Aorta (tissue), 5 donors: ENCODE results near the gene MAP1LC3C. TPM values are rescaled to one million over a fixed set of nuclear protein-coding genes. Genes with fewer than 3 reads are reported as not detected.

Experiments used
- ATAC-seq: fragments of 200-7000 bp; cut with Tn5 transposase; one replicate; pipeline ENCODE4 v1.9.1; 2022; ENCODE audit warnings: moderate library complexity; ENCODE audit not compliant: low FRiP score
- DNase-seq, 2 donors: peaks; one replicate each; pipeline ENCODE4 v3.0.0-alpha.2; 2020
- H3K27ac ChIP-seq, 2 donors: one replicate each; pipeline ENCODE4 v1.5.1; 2013; ENCODE audit warnings: low read length in 2 of 2, mild to moderate bottlenecking in 2 of 2, moderate library complexity in 2 of 2, control low read depth in 1 of 2, inconsistent platforms in 1 of 2, low read depth in 1 of 2
- H3K27me3 ChIP-seq, 2 donors: one replicate each; pipeline ENCODE4 v1.6.1; 2013; ENCODE audit warnings: control low read depth in 1 of 2, low read length in 1 of 2, mild to moderate bottlenecking in 1 of 2, moderate library complexity in 1 of 2; ENCODE audit not compliant: insufficient read depth in 2 of 2, control insufficient read depth in 1 of 2
- H3K36me3 ChIP-seq, 2 donors: one replicate each; pipeline ENCODE4 v1.6.1; 2013; ENCODE audit warnings: control low read depth in 1 of 2, low read length in 1 of 2, mild to moderate bottlenecking in 1 of 2; ENCODE audit not compliant: insufficient read depth in 2 of 2, control insufficient read depth in 1 of 2
- H3K4me1 ChIP-seq, 2 donors: one replicate each; pipeline ENCODE4 v1.6.1; 2013; ENCODE audit warnings: low read length in 2 of 2, control low read depth in 1 of 2, mild to moderate bottlenecking in 1 of 2, moderate library complexity in 1 of 2; ENCODE audit not compliant: insufficient read depth in 2 of 2, control insufficient read depth in 1 of 2
- H3K4me3 ChIP-seq, 2 donors: one replicate each; pipeline ENCODE4 v1.5.1; 2013; ENCODE audit warnings: low read length in 2 of 2, control low read depth in 1 of 2, mild to moderate bottlenecking in 1 of 2
- H3K9me3 ChIP-seq: one replicate; pipeline ENCODE4 v1.6.1; 2013; ENCODE audit warnings: mild to moderate bottlenecking, low read length; ENCODE audit not compliant: control insufficient read depth
- WGBS, 2 donors: extraction: QIAGEN DNeasy Blood & Tissue Kit; methylation state at CpG; one replicate each; pipeline ENCODE4 v1.1.7; 2013; 5-methylcytosine and 5-hydroxymethylcytosine counted together
- intact Hi-C, 2 donors: fragments of 100-400 bp; cut with DNase I; formaldehyde crosslinking; loops; one replicate each; pipeline versions ENCODE4 v1.14.2 to v1.15.0; 2022
- long read RNA-seq, 2 donors: library from polyadenylated mRNA; unstranded; transcript quantifications; one replicate each; pipeline ENCODE4 v2.0.0, GENCODE V29; 2020 to 2021
- polyA plus RNA-seq, 2 donors: library from polyadenylated mRNA; stranded (reverse); fragments of 200-250 nt; gene quantifications; one replicate each; pipeline ENCODE4 v1.2.3, GENCODE V29; 2013
- total RNA-seq, 2 donors: library from RNA; stranded (reverse); fragmentation: NEBNext Ultra II Directional; extraction: Animal tissue kit (Norgen Biotek cat#: 25700); gene quantifications; one replicate each; pipeline ENCODE4 v1.2.1, GENCODE V29; 2021
- donor health status: healthy with polysubstance abuse.
- donor health status: Bipolar disorder and iron deficiency.
- donor health status: DM: no; HTN: no; CAD: no.
- donor health status: DM: no; HTN: no; CAD: no.
- donor health status: DM: yes; HTN: yes; CAD: no.

The MAP1LC3C gene
- total RNA-seq (under 1 TPM; 0.39 to 0.63 TPM), polyA plus RNA-seq (not detected)
- long read RNA-seq, donor 1: 0 reads
- long read RNA-seq, donor 2: 0 reads

- WGBS, 2 donors: 51 to 63% methylated on average over 4 of the region's 4 CpGs
- Histone ChIP-seq H3K9me3 (no peaks in the 10 kb centered on the region), H3K27ac (no peak within 1 kb of the TSS), H3K36me3 (no peaks in the 10 kb centered on the region), H3K4me3 (no peak within 1 kb of the TSS), H3K4me1 (no peaks in the 10 kb centered on the region), H3K27me3 (no peaks in the 10 kb centered on the region)
- DNase-seq (no peak), ATAC-seq (no peak)
- intact Hi-C loops: no loop called here
These were observed at the start of gene MAP1LC3C for GRCh38 chr1:241999026-241999425. Gene MAP1LC3C (minus strand): TSS chr1:241999098. CDS start chr1:241999008, 90 bp downstream.

GRCh38 chr1:242043165-242043564 is 44.3 kb upstream of the MAP1LC3C start:
- WGBS, 2 donors: 42 to 47% methylated on average over 3 of the region's 3 CpGs
- Histone ChIP-seq H3K27ac (no peak overlapping the region), H3K4me3 (no peak overlapping the region), H3K36me3 (no peaks in the 10 kb centered on the region), H3K9me3 (no peaks in the 10 kb centered on the region), H3K4me1 (no peaks in the 10 kb centered on the region), H3K27me3 (no peaks in the 10 kb centered on the region)
- ATAC-seq (no peak), DNase-seq (no peak)
- intact Hi-C loops: no loop called here

- ATAC-seq (no peak), DNase-seq (no peak)
- WGBS, 2 donors: 85 to 86% methylated on average over 5 of the region's 5 CpGs
- no peaks in the 10 kb centered on the region for H3K27me3 ChIP-seq
- no peaks in the 10 kb centered on the region for H3K9me3 ChIP-seq
- no peaks in the 10 kb centered on the region for H3K4me1 ChIP-seq
- no peaks in the 10 kb centered on the region for H3K36me3 ChIP-seq
- no peak overlapping the region for H3K27ac ChIP-seq
- H3K4me3 ChIP-seq: no peak overlapping the region
- intact Hi-C loops: no loop called here
These were observed 35.5 kb upstream of the MAP1LC3C start for GRCh38 chr1:242034392-242034791.

GRCh38 chr1:242033447-242033846 is 34.5 kb upstream of the MAP1LC3C start:
- Histone ChIP-seq H3K9me3 (no peaks in the 10 kb centered on the region), H3K27ac (no peak overlapping the region), H3K27me3 (no peaks in the 10 kb centered on the region), H3K4me3 (no peak overlapping the region), H3K4me1 (no peaks in the 10 kb centered on the region), H3K36me3 (no peaks in the 10 kb centered on the region)
- WGBS, 2 donors: 5 to 23% methylated on average over 4 of the region's 4 CpGs
- intact Hi-C loops: no loop called here
- DNase-seq (no peak), ATAC-seq (peak; percentile 27)

DNA sequence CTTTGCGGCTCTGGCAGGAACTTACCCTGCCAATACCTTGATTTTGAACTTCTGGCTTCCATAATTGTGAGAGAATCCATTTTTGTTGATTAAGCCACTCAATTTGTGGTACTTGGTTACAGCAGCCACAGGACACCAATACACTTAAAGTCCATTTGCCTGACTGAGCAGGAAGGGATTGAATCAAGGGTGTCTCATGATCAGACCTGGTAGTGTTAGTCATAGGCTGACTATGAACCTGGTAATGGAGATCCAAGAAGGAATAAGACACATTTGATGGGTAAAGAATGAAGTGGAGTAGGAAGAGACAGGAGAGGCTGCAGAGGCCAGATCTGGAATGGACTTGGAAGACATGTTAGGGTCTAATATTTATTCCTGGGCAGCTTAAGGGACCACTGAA is 31.2 kb upstream of the MAP1LC3C start:
- H3K4me3 ChIP-seq: no peak overlapping the region
- no peaks in the 10 kb centered on the region for H3K9me3 ChIP-seq
- no peaks in the 10 kb centered on the region for H3K36me3 ChIP-seq
- intact Hi-C loops: no loop called here
- ATAC-seq (no peak), DNase-seq (no peak)
- no peaks in the 10 kb centered on the region for H3K4me1 ChIP-seq
- no peak overlapping the region for H3K27ac ChIP-seq
- H3K27me3 ChIP-seq: no peaks in the 10 kb centered on the region
- 95 to 100% methylated on average over 1 of the region's 1 CpG for WGBS, 2 donors

- H3K27ac ChIP-seq: no peak overlapping the region
- WGBS, 2 donors: 46 to 47% methylated on average over 13 of the region's 13 CpGs
- H3K4me1 ChIP-seq: no peaks in the 10 kb centered on the region
- H3K9me3 ChIP-seq: no peaks in the 10 kb centered on the region
- no peaks in the 10 kb centered on the region for H3K36me3 ChIP-seq
- no peaks in the 10 kb centered on the region for H3K27me3 ChIP-seq
- H3K4me3 ChIP-seq: no peak overlapping the region
- DNase-seq (peak in 1 of 2 donors; percentile 21), ATAC-seq (no peak)
- intact Hi-C loops: no loop called here
These were observed 26.8 kb upstream of the MAP1LC3C start for GRCh38 chr1:242025681-242026080.

DNA sequence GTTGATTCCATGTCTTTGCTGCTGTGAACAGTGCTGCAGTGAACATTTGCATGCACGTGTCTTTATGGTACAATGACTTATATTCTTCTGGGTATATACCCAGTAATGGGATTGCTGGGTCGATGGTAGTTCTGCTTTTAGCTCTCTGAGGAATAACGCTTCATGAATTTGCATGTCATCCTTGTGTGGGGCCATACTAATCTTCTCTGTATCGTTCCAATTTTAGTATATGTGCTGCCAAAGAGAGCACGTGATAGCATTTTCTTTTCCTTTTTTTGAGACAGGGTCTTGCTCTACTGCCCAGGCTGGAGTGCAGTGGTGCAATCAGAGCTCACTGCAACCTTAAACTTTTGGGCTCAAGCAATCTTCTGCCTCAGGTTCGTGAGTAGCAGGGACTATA is 24.9 kb upstream of the MAP1LC3C start:
- no peaks in the 10 kb centered on the region for H3K4me1 ChIP-seq
- intact Hi-C loops: no loop called here
- 65 to 66% methylated on average over 6 of the region's 6 CpGs for WGBS, 2 donors
- no peaks in the 10 kb centered on the region for H3K9me3 ChIP-seq
- H3K27me3 ChIP-seq: no peaks in the 10 kb centered on the region
- no peak overlapping the region for H3K27ac ChIP-seq
- H3K4me3 ChIP-seq: no peak overlapping the region
- DNase-seq: no peak
- ATAC-seq: no peak
- H3K36me3 ChIP-seq: no peaks in the 10 kb centered on the region

- Histone ChIP-seq H3K27me3 (no peaks in the 10 kb centered on the region), H3K9me3 (no peaks in the 10 kb centered on the region), H3K4me1 (no peaks in the 10 kb centered on the region), H3K4me3 (no peak overlapping the region), H3K36me3 (no peaks in the 10 kb centered on the region), H3K27ac (no peak overlapping the region)
- ATAC-seq: no peak
- DNase-seq: no peak
- intact Hi-C loops: no loop called here
- 41 to 45% methylated on average over 6 of the region's 6 CpGs for WGBS, 2 donors
These were observed 20.1 kb upstream of the MAP1LC3C start for GRCh38 chr1:242019018-242019417.

DNA sequence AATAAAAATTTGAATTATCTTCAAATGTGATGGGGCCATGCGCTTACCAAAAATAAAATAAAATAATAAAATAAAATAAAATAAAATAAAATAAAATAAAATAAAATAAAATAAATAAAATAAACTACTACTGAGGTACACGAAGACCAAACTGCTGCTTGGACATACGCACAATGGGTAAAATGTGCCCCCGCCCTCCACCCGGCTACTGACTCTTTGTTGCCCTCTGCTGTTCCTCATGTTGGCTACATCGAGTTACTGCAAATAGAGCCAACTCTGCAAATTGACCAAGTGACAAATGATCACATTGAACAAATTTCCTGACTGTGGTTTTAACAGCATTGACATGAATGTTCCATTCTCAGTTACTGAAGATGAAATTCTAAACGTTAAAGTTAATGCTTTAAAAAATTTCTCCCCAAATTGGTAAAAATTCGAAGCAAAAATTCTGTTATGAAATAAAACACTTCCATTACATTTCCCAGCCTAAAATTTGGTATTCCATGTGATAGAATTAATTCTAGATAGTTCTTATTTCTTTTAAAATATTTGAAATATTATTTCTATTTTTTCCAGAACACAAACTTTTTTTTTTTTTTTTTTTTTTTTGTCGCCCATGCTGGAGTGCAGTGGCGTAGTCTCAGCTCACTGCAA is 18.8 kb upstream of the MAP1LC3C start:
- Histone ChIP-seq H3K27me3 (no peaks in the 10 kb centered on the region), H3K9me3 (no peaks in the 10 kb centered on the region), H3K4me3 (no peak overlapping the region), H3K4me1 (no peaks in the 10 kb centered on the region), H3K36me3 (no peaks in the 10 kb centered on the region), H3K27ac (no peak overlapping the region)
- intact Hi-C loops: no loop called here
- ATAC-seq (peak; percentile 69), DNase-seq (peak in 1 of 2 donors; percentile 57)
- 47 to 48% methylated on average over 10 of the region's 10 CpGs for WGBS, 2 donors
